Neuron (in vitro differentiated cells): ENCODE data around the gene GRM8.
"Not testable (repeated sequence)": the region's sequence is repeated elsewhere in the genome, so short reads cannot be mapped to it uniquely, and the experiment has no call there.

Experiments
- H2AFZ ChIP-seq: one replicate; pipeline ENCODE4 v1.6.1; 2013; ENCODE audit warnings: low read depth, mild to moderate bottlenecking, inconsistent platforms, low read length, moderate library complexity
- H3K27me3 ChIP-seq: one replicate; pipeline ENCODE4 v1.6.1; 2013; ENCODE audit warnings: low read length; ENCODE audit not compliant: insufficient read depth
- H3K36me3 ChIP-seq: one replicate; pipeline ENCODE4 v1.6.1; 2013; ENCODE audit warnings: low read length; ENCODE audit not compliant: insufficient read depth
- H3K4me1 ChIP-seq: one replicate; pipeline ENCODE4 v1.6.1; 2013; ENCODE audit warnings: low read length; ENCODE audit not compliant: insufficient read depth
- H3K4me3 ChIP-seq: 2 replicates; pipeline ENCODE4 v1.5.1; 2013; ENCODE audit warnings: mild to moderate bottlenecking, low read length, moderate library complexity
- H3K9me3 ChIP-seq: one replicate; pipeline ENCODE4 v1.6.1; 2013; ENCODE audit warnings: low read length

Gene GRM8

DNA sequence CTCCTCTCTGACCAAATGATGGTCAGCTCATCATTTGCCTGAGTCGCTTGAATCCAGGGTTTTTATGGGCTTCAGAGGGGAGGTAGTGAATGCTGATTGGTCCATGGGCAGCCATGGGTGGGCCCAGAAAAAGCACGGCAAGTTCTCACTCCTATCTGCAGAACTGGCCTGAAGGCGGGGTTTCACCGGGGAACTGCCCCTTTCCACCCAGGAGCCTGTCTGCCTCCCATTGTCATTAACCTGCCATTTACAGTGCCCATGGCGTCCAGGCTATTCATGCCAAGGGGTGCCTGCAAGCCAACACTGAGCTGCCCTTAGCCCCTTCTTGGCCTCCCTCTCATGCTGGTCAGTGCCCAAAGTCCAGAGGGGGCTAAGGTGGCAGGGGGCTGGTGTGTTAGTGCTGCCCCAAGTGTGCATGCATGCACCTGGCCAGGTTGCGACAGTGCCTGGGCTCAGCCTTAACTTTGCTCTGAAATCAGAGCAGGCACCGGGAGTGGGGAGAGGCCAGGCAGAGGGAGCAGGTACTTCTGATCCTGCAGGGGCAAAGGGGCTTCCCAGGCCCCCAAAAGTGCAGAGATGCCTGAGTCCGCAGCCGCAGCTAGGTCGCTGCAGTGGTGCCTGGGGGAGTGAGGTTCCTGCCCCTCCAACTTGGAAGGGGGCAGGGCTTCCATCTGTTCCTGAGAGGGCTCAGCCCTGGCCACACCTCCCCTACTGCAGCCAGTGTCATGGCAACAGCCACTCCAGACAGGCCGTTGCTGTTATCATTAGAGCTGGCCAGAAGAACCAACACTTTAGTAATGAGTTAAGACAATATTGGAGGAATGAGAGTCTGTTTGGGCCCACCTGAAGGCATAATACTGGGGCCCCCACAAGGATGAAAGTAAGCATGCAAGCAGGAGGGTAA is 561.6 kb downstream of the GRM8 start:
- H3K4me3 ChIP-seq: no peak overlapping the region
- no peaks in the 10 kb centered on the region for H3K36me3 ChIP-seq
- H2AFZ ChIP-seq: no peak overlapping the region
- H3K4me1 ChIP-seq: no peaks in the 10 kb centered on the region
- no peaks in the 10 kb centered on the region for H3K27me3 ChIP-seq
- H3K9me3 ChIP-seq: peaks cover 3% of the 10 kb centered on the region

DNA sequence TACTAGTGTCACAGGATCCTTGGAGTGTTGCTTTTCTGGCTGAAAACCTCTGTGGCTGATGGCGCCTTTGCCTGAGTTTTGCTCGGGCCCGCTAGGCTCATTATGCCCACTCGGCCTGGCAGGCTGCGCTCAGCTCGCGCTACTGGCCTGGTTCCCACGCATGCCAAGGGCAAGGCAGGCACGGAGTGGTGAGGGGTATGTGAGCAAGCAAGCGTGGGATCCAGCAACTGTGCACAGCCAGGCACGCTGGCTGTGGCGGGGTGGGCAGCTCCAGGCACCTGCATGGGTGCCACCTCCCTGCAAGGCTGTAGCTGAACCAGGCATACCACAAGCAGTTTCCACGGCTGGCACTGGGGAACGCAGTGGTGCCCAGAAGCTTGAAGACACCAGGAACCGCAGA is 562.6 kb downstream of the GRM8 start:
- Histone ChIP-seq H3K4me1 (no peaks in the 10 kb centered on the region), H2AFZ (no peak overlapping the region), H3K27me3 (no peaks in the 10 kb centered on the region), H3K9me3 (peaks cover 3% of the 10 kb centered on the region), H3K36me3 (no peaks in the 10 kb centered on the region), H3K4me3 (no peak overlapping the region)

DNA sequence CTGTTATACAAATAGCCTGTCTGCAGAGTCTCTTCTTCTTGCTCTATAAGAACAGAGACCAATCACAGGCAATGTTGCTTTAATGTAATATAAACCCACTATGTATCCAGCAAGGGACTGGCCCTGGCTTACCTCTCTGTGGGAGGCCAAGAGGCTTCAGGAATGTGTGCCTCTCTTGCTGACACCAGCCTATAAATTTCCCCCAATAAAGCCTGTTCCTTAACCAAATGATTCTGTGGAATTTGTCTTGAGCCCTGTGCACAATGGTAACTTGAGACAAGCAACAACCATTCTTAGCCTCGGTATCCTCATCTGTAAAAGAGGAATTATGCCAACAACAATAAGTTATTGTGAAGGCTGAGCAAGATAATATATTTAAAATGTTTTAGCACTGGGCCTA is 563.7 kb downstream of the GRM8 start:
- Histone ChIP-seq H3K36me3 (no peaks in the 10 kb centered on the region), H2AFZ (no peak overlapping the region), H3K27me3 (no peaks in the 10 kb centered on the region), H3K9me3 (peaks cover 3% of the 10 kb centered on the region), H3K4me3 (no peak overlapping the region), H3K4me1 (no peaks in the 10 kb centered on the region)

DNA sequence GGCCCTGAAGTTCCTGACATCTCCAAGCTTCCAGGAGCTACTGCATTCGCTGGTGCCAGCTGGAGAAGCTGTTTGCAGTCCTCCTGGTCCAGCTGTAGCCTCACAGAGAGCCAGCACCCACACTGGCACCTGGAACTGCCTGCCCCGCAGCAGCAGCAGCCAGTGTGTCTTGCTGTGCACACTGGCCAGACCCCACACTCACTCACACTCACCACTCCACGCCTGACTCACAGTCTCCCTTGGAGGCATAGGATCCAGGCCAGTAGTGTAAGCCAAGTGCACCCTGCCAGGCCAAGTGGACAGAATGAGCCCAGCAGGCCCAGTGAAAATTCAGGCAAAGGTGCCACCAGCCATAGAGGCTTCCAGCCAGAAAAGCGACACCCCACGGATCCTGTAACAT is 566.3 kb downstream of the GRM8 start:
- H3K4me1 ChIP-seq: no peaks in the 10 kb centered on the region
- no peak overlapping the region for H3K4me3 ChIP-seq
- no peak overlapping the region for H2AFZ ChIP-seq
- peaks cover 3% of the 10 kb centered on the region for H3K9me3 ChIP-seq
- no peaks in the 10 kb centered on the region for H3K36me3 ChIP-seq
- no peaks in the 10 kb centered on the region for H3K27me3 ChIP-seq

GRCh38 chr7:126685596-126685995 is 567.1 kb downstream of the GRM8 start:
- no peak overlapping the region for H3K4me3 ChIP-seq
- peaks cover 3% of the 10 kb centered on the region for H3K9me3 ChIP-seq
- H3K36me3 ChIP-seq: no peaks in the 10 kb centered on the region
- H3K4me1 ChIP-seq: no peaks in the 10 kb centered on the region
- H3K27me3 ChIP-seq: no peaks in the 10 kb centered on the region
- no peak overlapping the region for H2AFZ ChIP-seq

DNA sequence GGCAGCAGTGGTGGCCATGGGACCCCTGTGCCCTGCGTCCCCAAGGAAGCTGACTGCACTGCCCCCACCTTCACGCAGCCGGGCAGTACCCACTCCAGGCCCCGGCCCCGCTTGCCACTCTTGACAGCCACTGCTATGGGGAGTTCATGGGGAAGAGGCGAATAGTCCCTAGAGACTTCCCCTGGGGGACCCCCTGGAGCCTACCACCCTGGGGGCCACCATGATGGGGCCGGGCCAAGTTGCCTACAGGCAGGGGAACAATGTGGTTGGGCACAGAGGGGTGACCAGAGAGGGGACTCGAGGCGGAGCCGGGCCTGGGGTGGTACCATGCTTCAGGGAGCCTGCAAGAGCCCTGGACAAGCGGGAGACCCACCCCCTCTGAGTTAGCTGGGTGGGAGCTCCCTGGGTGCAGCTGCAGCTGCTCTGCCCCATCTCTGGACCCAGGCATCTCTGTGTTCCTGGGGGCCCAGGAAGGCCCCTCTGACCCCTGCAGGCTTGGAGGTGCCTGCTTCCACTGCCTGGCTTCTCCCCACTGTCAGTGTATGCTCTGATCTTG is 567.6 kb downstream of the GRM8 start:
- H3K27me3 ChIP-seq: no peaks in the 10 kb centered on the region
- no peak overlapping the region for H2AFZ ChIP-seq
- H3K9me3 ChIP-seq: peaks cover 2% of the 10 kb centered on the region

GRCh38 chr7:126682176-126682575 is 570.6 kb downstream of the GRM8 start:
- H3K9me3 ChIP-seq: no peaks in the 10 kb centered on the region
- no peak overlapping the region for H3K4me3 ChIP-seq
- no peaks in the 10 kb centered on the region for H3K27me3 ChIP-seq
- H3K4me1 ChIP-seq: no peaks in the 10 kb centered on the region
- no peak overlapping the region for H2AFZ ChIP-seq
- H3K36me3 ChIP-seq: no peaks in the 10 kb centered on the region

More for the DNA sequence above, 567.6 kb downstream of the GRM8 start:
- Histone ChIP-seq H3K4me1 (no peaks in the 10 kb centered on the region), H3K4me3 (no peak overlapping the region), H3K36me3 (no peaks in the 10 kb centered on the region)

GRCh38 chr7:126668762-126669161 is 584.0 kb downstream of the GRM8 start:
- H3K4me1 ChIP-seq, H3K4me3 ChIP-seq, H3K9me3 ChIP-seq, H2AFZ ChIP-seq, H3K27me3 ChIP-seq, H3K36me3 ChIP-seq: not testable (repeated sequence)

DNA sequence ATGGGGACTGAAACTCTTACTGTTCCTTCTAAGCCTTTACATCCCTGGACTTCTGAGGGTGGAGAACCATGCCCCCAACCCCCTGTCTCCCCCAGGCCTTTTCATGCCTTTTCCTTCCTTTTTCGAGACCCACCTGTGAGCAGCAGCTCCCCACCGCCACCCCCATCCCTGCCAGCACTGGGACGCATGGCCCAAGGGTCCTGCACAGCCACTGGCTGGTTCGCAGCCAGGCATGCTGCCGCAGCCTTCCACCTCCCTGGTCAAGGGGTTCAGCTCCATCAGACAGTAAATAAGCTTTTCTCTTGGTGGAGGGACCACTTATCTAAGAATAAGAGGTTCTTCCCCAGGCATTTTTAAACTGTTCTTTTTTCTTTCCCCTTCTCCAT is 584.4 kb downstream of the GRM8 start:
- Histone ChIP-seq H3K9me3 (no peaks in the 10 kb centered on the region), H3K27me3 (no peaks in the 10 kb centered on the region), H3K4me1 (no peaks in the 10 kb centered on the region), H3K4me3 (no peak overlapping the region), H2AFZ (no peak overlapping the region), H3K36me3 (no peaks in the 10 kb centered on the region)

DNA sequence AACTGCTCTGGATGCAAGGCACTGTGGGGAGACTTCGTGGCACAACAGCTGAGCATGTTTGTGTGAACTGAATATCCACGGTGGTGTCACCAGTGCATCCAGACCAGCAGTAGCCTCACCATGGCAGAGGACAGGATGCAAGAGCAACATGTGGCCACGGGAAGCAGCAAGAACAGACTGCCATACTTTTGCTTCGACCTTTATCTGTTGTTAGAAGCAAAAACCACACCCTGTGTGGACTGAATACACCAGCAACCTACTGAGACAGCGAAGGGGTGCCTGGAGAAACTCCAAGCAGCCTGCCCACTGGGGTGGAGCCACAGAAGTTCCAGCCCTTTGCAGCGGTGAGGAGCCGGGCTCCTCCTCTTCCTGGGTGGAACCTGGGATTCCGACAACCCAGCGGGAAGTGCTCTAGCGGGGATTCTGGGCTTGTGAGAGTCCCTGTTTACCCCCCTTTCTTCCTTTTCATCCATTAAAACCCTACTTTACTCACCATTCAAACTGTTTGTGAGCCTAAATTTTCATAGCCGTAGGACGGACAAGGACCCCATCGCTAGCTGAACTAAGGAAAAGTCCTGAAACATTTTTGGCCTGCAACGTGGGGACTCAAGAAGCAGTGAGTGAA is 584.9 kb downstream of the GRM8 start:
- Histone ChIP-seq H3K9me3 (no peaks in the 10 kb centered on the region), H3K36me3 (no peaks in the 10 kb centered on the region), H2AFZ (no peak overlapping the region), H3K27me3 (no peaks in the 10 kb centered on the region), H3K4me3 (no peak overlapping the region), H3K4me1 (no peaks in the 10 kb centered on the region)

DNA sequence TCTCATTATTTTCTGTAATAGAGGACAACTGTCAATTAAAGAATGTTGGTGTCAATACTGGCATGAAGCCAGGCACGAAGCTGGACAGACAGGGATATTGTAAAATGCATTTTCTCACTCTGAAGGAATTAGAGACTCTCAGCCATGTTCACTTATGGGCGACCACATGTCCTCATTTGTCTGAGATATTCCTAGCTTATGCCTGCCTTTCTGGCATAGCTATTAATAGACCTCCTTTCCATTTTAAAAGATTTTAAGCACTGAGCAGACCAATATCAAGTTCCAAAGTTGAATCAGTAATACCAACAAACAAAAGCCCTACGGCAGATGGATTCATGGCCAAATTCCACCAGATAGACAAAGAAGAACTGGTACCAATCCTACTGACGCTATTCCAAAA is 589.9 kb downstream of the GRM8 start:
- no peaks in the 10 kb centered on the region for H3K36me3 ChIP-seq
- no peaks in the 10 kb centered on the region for H3K9me3 ChIP-seq
- no peaks in the 10 kb centered on the region for H3K27me3 ChIP-seq
- H3K4me3 ChIP-seq: no peak overlapping the region
- H3K4me1 ChIP-seq: no peaks in the 10 kb centered on the region
- H2AFZ ChIP-seq: no peak overlapping the region

GRCh38 chr7:126659124-126659523 is 593.6 kb downstream of the GRM8 start:
- no peaks in the 10 kb centered on the region for H3K36me3 ChIP-seq
- H2AFZ ChIP-seq: no peak overlapping the region
- no peak overlapping the region for H3K4me3 ChIP-seq
- H3K9me3 ChIP-seq: no peaks in the 10 kb centered on the region
- no peaks in the 10 kb centered on the region for H3K27me3 ChIP-seq
- no peaks in the 10 kb centered on the region for H3K4me1 ChIP-seq

DNA sequence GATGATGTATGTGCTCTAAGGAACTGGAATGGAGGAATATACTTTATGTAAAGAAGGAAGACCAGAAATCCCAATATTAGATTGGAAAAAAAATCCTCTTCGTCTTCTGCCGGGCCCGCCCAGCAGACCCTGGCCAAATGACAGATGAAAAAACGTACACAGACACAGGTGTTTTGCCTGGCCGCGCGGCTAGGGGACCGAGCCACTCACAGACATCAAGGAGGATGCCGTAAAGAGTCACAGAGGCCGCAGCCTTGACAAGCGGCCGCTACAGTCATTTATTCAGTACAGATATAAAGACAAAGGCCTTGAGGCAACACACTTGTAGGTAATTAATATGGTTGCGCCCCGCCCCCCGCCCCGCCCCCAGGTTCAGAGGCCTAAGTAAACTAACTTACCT is 594.1 kb downstream of the GRM8 start:
- H2AFZ ChIP-seq: no peak overlapping the region
- H3K9me3 ChIP-seq: no peaks in the 10 kb centered on the region
- H3K4me3 ChIP-seq: no peak overlapping the region
- no peaks in the 10 kb centered on the region for H3K36me3 ChIP-seq
- H3K4me1 ChIP-seq: no peaks in the 10 kb centered on the region
- no peaks in the 10 kb centered on the region for H3K27me3 ChIP-seq
